ENCODE measurements around the gene MSRB3.

Gene MSRB3

GRCh38 chr12:65327207-65328076 lies 49.0 kb downstream of the MSRB3 start:
- no peak for DNase-seq

- DNase-seq = no peak
These were observed 51.2 kb downstream of the MSRB3 start for GRCh38 chr12:65329721-65330120.

- no peak for DNase-seq
These were observed 51.8 kb downstream of the MSRB3 start for GRCh38 chr12:65330331-65330730.

GRCh38 chr12:65331456-65331855 lies 53.0 kb downstream of the MSRB3 start:
- DNase-seq = no peak

GRCh38 chr12:65333649-65334048 lies 55.2 kb downstream of the MSRB3 start:
- no peak for DNase-seq

- no peak for DNase-seq
These were observed 56.0 kb downstream of the MSRB3 start for GRCh38 chr12:65334521-65334920.

- DNase-seq = no peak
These were observed 56.7 kb downstream of the MSRB3 start for GRCh38 chr12:65335021-65335714.

GRCh38 chr12:65335981-65336380 lies 57.5 kb downstream of the MSRB3 start:
- no peak for DNase-seq

- no peak for DNase-seq
These were observed 60.7 kb downstream of the MSRB3 start for GRCh38 chr12:65339161-65339560.

- no peak for DNase-seq
These were observed 64.7 kb downstream of the MSRB3 start for GRCh38 chr12:65343230-65343629.

- no peak for DNase-seq
These were observed 65.3 kb downstream of the MSRB3 start for GRCh38 chr12:65343801-65344200.

GRCh38 chr12:65355461-65355860 lies 77.0 kb downstream of the MSRB3 start:
- DNase-seq = no peak

GRCh38 chr12:65362234-65363031 lies 84.0 kb downstream of the MSRB3 start:
- no peak for DNase-seq

GRCh38 chr12:65364046-65364445 lies 85.6 kb downstream of the MSRB3 start:
- no peak for DNase-seq

- DNase-seq = no peak
These were observed 88.9 kb downstream of the MSRB3 start for GRCh38 chr12:65367396-65367795.

- DNase-seq = no peak
These were observed 89.6 kb downstream of the MSRB3 start for GRCh38 chr12:65368055-65368454.

- DNase-seq = no peak
These were observed 94.1 kb downstream of the MSRB3 start for GRCh38 chr12:65372574-65372973.

GRCh38 chr12:65384240-65384639 lies 105.8 kb downstream of the MSRB3 start:
- DNase-seq = no peak

- no peak for DNase-seq
These were observed 108.9 kb downstream of the MSRB3 start for GRCh38 chr12:65387396-65387795.

- DNase-seq = no peak
These were observed 111.0 kb downstream of the MSRB3 start for GRCh38 chr12:65389436-65389835.

- DNase-seq = no peak
These were observed 113.2 kb downstream of the MSRB3 start for GRCh38 chr12:65391711-65392110.

GRCh38 chr12:65392491-65392890 lies 114.0 kb downstream of the MSRB3 start:
- DNase-seq = no peak

- no peak for DNase-seq
These were observed 124.7 kb downstream of the MSRB3 start for GRCh38 chr12:65403188-65403587.
